Hepatocyte (in vitro differentiated cells): ENCODE results near the gene MIEF1.

Experiments used
- CTCF ChIP-seq: fragments of 200-600 bp; sonication (generic); IDR thresholded peaks from 2 replicates; pipeline ENCODE4 v1.5.1; 2016; ENCODE audit warnings: antibody characterized with exemption, mild to moderate bottlenecking; ENCODE audit not compliant: poor library complexity
- EZH2 ChIP-seq: fragments of 200-600 bp; sonication (generic); IDR thresholded peaks from 2 replicates; pipeline ENCODE4 v1.6.1; 2016; ENCODE audit warnings: antibody characterized with exemption, mild to moderate bottlenecking, borderline replicate concordance
- EZH2phosphoT487 ChIP-seq: fragments of 200-600 bp; sonication (generic); IDR thresholded peaks from one replicate; pipeline ENCODE4 v1.6.1; 2018; ENCODE audit warnings: antibody characterized with exemption, mild to moderate bottlenecking, low read depth, moderate library complexity; ENCODE audit not compliant: unreplicated experiment, severe bottlenecking

GRCh38 chr22:39493759-39494158, 8.3 kb upstream of the MIEF1 start:
- TF ChIP-seq CTCF (no peak), EZH2 (no peak), EZH2phosphoT487 (no peak)
